Suprapubic skin (tissue), 3 donors: ENCODE measurements around the gene ING3.

Experiments used
- CTCF ChIP-seq, 2 donors: fragments of 200-600 bp in 1 of 2; fragments of 450-650 bp in 1 of 2; sonication (generic) in 1 of 2; IDR thresholded peaks; one replicate each; pipeline ENCODE4 v1.5.1; 2016 to 2019; ENCODE audit warnings: antibody characterized with exemption in 2 of 2, mild to moderate bottlenecking in 1 of 2, moderate library complexity in 1 of 2
- EP300 ChIP-seq: sonication (generic); formaldehyde crosslinking; IDR thresholded peaks from one replicate; pipeline ENCODE4 v1.6.1; 2017; ENCODE audit warnings: antibody characterized with exemption

GRCh38 chr7:120955577-120956149, 5.1 kb downstream of the ING3 start:
- TF ChIP-seq CTCF (IDR thresholded peaks at IDR 0.05) = no peak
- no peak for TF ChIP-seq EP300
